H1 (cell line): ENCODE measurements around the gene GDF2. TPM values are rescaled to one million over a fixed set of nuclear protein-coding genes. Genes with fewer than 3 reads are reported as not detected.

ENCODE experiments used
- CHD7 ChIP-seq: fragments of 300-600 bp; sonication (generic); IDR thresholded peaks from 2 replicates; pipeline ENCODE4 v1.7.1; 2012; ENCODE audit warnings: low read length, moderate library complexity, mild to moderate bottlenecking, inconsistent platforms; ENCODE audit not compliant: insufficient replicate concordance
- MAFK ChIP-seq: IDR thresholded peaks from 2 replicates; pipeline ENCODE4 v1.6.1; 2012; ENCODE audit warnings: low read depth, mild to moderate bottlenecking, improper control_type of control experiment, low read length
- NANOG ChIP-seq: IDR thresholded peaks from 2 replicates; pipeline ENCODE4 v1.6.1; 2011; ENCODE audit warnings: low read length, low read depth, mild to moderate bottlenecking, inconsistent platforms; ENCODE audit not compliant: insufficient read depth, poor library complexity, severe bottlenecking
- RXRA ChIP-seq: IDR thresholded peaks from 2 replicates; pipeline ENCODE4 v1.6.1; 2011; ENCODE audit warnings: low read depth, mild to moderate bottlenecking, low read length, moderate library complexity; ENCODE audit not compliant: insufficient read depth
- TEAD4 ChIP-seq: IDR thresholded peaks from 2 replicates; pipeline ENCODE4 v1.6.1; 2012; ENCODE audit warnings: low read depth, low read length, inconsistent platforms, mixed read lengths
- polyA plus RNA-seq, 7 experiments: library from polyadenylated mRNA; depleted of rRNA in 3 of 7; stranded (reverse) in 5 of 7; unstranded in 2 of 7; fragments of >200 nt in 5 of 7; fragments of 200-250 nt in 2 of 7; gene quantifications; 1 replicate in 5 of 7; 2 replicates in 1 of 7; 4 replicates in 1 of 7; pipeline versions ENCODE4 v1.2.1 to v1.2.3, GENCODE V29; 2011 to 2013; ENCODE audit warnings: missing spikeins in 2 of 7, mixed read lengths in 2 of 7
- total RNA-seq: library from RNA; stranded (reverse); fragmentation: NEBNext Ultra II Directional; extraction: Animal tissue kit (Norgen Biotek cat#: 25700); gene quantifications from 2 replicates; pipeline ENCODE4 v1.2.1, GENCODE V29; 2021
- TF ChIP-seq, protein P1 (sequence below), 3 experiments: IDR thresholded peaks; 1 replicate in 2 of 3; 2 replicates in 1 of 3; pipeline versions ENCODE4 v1.5.1 to v1.6.1; 2011; ENCODE audit warnings: low read length in 3 of 3, mild to moderate bottlenecking in 3 of 3, inconsistent platforms in 2 of 3, low read depth in 1 of 3, moderate library complexity in 1 of 3; ENCODE audit not compliant: insufficient read depth in 1 of 3; ENCODE audit errors: control extremely low read depth in 1 of 3
- TF ChIP-seq, protein P2 (sequence below): IDR thresholded peaks from 2 replicates; pipeline ENCODE4 v1.6.1; 2012; ENCODE audit warnings: inconsistent platforms

GDF2 gene
- total and polyA plus RNA-seq, 2 of the 8 experiments (the other 6 are each of a cell fraction or from before 2014, with no cell fraction given): not detected

DNA sequence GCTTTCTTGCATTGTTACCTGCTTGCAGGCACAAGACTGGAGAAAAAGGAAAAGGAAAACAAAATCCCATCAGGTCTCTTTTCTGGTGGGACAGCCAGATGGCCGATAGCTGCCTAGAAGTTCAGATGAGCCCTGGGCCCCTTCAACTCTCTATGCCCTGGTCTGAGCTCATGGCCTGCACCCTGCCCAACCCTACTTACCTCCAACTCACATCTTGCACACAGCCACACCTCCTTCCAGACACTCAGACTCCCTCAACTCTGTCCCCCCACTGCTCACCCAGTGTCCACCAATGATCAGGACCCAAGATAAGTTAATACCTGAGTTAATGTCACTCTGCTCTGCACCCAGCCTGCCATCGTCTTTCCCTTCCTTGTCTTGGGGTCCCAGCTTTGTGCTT lies 36.8 kb downstream of the GDF2 start (continued):
- TF ChIP-seq CHD7 (no peak), TEAD4 (no peak), NANOG (no peak), RXRA (no peak), MAFK (no peak)
- TF ChIP-seq, protein P1, sequence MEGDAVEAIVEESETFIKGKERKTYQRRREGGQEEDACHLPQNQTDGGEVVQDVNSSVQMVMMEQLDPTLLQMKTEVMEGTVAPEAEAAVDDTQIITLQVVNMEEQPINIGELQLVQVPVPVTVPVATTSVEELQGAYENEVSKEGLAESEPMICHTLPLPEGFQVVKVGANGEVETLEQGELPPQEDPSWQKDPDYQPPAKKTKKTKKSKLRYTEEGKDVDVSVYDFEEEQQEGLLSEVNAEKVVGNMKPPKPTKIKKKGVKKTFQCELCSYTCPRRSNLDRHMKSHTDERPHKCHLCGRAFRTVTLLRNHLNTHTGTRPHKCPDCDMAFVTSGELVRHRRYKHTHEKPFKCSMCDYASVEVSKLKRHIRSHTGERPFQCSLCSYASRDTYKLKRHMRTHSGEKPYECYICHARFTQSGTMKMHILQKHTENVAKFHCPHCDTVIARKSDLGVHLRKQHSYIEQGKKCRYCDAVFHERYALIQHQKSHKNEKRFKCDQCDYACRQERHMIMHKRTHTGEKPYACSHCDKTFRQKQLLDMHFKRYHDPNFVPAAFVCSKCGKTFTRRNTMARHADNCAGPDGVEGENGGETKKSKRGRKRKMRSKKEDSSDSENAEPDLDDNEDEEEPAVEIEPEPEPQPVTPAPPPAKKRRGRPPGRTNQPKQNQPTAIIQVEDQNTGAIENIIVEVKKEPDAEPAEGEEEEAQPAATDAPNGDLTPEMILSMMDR (IDR thresholded peaks at IDR 0.05; ENCODE audit: control extremely low read depth in 1 of 3, insufficient read depth in 1 of 3, low read depth in 1 of 3, low read length in 3 of 3): no peak
- TF ChIP-seq, protein P2, sequence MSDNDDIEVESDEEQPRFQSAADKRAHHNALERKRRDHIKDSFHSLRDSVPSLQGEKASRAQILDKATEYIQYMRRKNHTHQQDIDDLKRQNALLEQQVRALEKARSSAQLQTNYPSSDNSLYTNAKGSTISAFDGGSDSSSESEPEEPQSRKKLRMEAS: no peak
